IMR-90 (cell line): ENCODE measurements around the gene LARGE2. TPM values are rescaled to one million over a fixed set of nuclear protein-coding genes. Genes with fewer than 3 reads are reported as not detected.

Experiments used
- ATAC-seq: fragments of 200-7000 bp; cut with Tn5 transposase; 2 replicates; pipeline ENCODE4 v1.9.1; 2020; ENCODE audit warnings: low read depth, mild to moderate bottlenecking, moderate library complexity
- BruUV-seq: library from RNA; stranded (reverse); fragments of 400-500 nt; replicated peaks from 2 replicates; lab custom pipeline; 2021; lab: Mats Ljungman, UMichigan
- CTCF ChIA-PET: fragments of 300-600 bp; formaldehyde crosslinking; extraction: SDS; loops from one replicate; lab custom pipeline; 2021; ENCODE audit warnings: antibody characterized with exemption; lab: Yijun Ruan, JAX
- POLR2A ChIA-PET: fragments of 300-600 bp; sonication (Branson Sonifier 250); formaldehyde crosslinking; loops from one replicate; lab custom pipeline; 2022; ENCODE audit warnings: antibody characterized with exemption; ENCODE audit not compliant: unreplicated experiment; lab: Charles Lee
- DNase-seq: peaks from one replicate; pipeline ENCODE4 v3.0.0; 2013
- H2AFZ ChIP-seq: replicated peaks from 2 replicates; pipeline ENCODE3; 2013; ENCODE audit warnings: low read length, mild to moderate bottlenecking; ENCODE audit not compliant: poor library complexity
- H2AK5ac ChIP-seq: 2 replicates; pipeline ENCODE4 v1.6.1; 2013; ENCODE audit warnings: low read depth, low read length, inconsistent platforms
- H2AK9ac ChIP-seq: replicated peaks from 2 replicates; pipeline ENCODE3; 2013; ENCODE audit warnings: mild to moderate bottlenecking, low read depth, low read length, moderate library complexity; ENCODE audit not compliant: poor library complexity
- H2BK120ac ChIP-seq: 2 replicates; pipeline ENCODE4 v1.6.1; 2013; ENCODE audit warnings: low read depth, low read length, inconsistent platforms
- H2BK15ac ChIP-seq: 3 replicates; pipeline ENCODE4 v1.6.1; 2013; ENCODE audit warnings: low read depth, low read length, inconsistent platforms
- H2BK20ac ChIP-seq: 2 replicates; pipeline ENCODE4 v1.6.1; 2013; ENCODE audit warnings: low read depth, mild to moderate bottlenecking, inconsistent platforms, low read length, moderate library complexity
- H2BK5ac ChIP-seq: 2 replicates; pipeline ENCODE4 v1.6.1; 2013; ENCODE audit warnings: mild to moderate bottlenecking, low read depth, low read length, inconsistent platforms; ENCODE audit not compliant: poor library complexity, severe bottlenecking
- H3K14ac ChIP-seq: replicated peaks from 2 replicates; pipeline ENCODE4 v1.6.1; 2013; ENCODE audit warnings: low read depth, low read length, inconsistent platforms
- H3K18ac ChIP-seq: 2 replicates; pipeline ENCODE4 v1.6.1; 2013; ENCODE audit warnings: low read depth, low read length, control low read depth
- H3K23ac ChIP-seq: 2 replicates; pipeline ENCODE4 v1.6.1; 2013; ENCODE audit warnings: low read depth, low read length, inconsistent platforms
- H3K27ac ChIP-seq: 2 replicates; pipeline ENCODE4 v1.5.1; 2013; ENCODE audit warnings: mild to moderate bottlenecking, control low read depth, low read length; ENCODE audit not compliant: insufficient read depth
- H3K27me3 ChIP-seq: 2 replicates; pipeline ENCODE4 v1.6.1; 2013; ENCODE audit warnings: low read length; ENCODE audit not compliant: control insufficient read depth, insufficient read depth
- H3K36me3 ChIP-seq: 2 replicates; pipeline ENCODE4 v1.6.1; 2013; ENCODE audit warnings: low read length, mixed read lengths; ENCODE audit not compliant: control insufficient read depth, insufficient read depth
- H3K4ac ChIP-seq: 2 replicates; pipeline ENCODE4 v1.6.1; 2013; ENCODE audit warnings: low read depth, low read length, inconsistent platforms
- H3K4me1 ChIP-seq: 2 replicates; pipeline ENCODE4 v1.6.1; 2013; ENCODE audit warnings: low read length, mixed read lengths; ENCODE audit not compliant: control insufficient read depth, insufficient read depth
- H3K4me2 ChIP-seq: 2 replicates; pipeline ENCODE4 v1.6.1; 2013; ENCODE audit warnings: low read depth, mild to moderate bottlenecking, control low read depth, low read length, moderate library complexity
- H3K4me3 ChIP-seq: 2 replicates; pipeline ENCODE4 v1.5.1; 2013; ENCODE audit warnings: low read depth, mild to moderate bottlenecking, control low read depth, low read length, moderate library complexity; ENCODE audit not compliant: insufficient read depth
- H3K56ac ChIP-seq: 2 replicates; pipeline ENCODE4 v1.6.1; 2013; ENCODE audit warnings: low read length, inconsistent platforms; ENCODE audit not compliant: insufficient read depth; ENCODE audit errors: extremely low read depth
- H3K79me1 ChIP-seq, 2 experiments: 2 replicates each; pipeline ENCODE4 v1.6.1; 2013; ENCODE audit warnings: low read length in 2 of 2, inconsistent platforms in 1 of 2, low read depth in 1 of 2
- H3K9ac ChIP-seq: 2 replicates; pipeline ENCODE4 v1.6.1; 2013; ENCODE audit warnings: low read depth, low read length, control low read depth
- H3K9me1 ChIP-seq: 2 replicates; pipeline ENCODE4 v1.6.1; 2013; ENCODE audit warnings: low read length, inconsistent platforms; ENCODE audit not compliant: insufficient read depth
- H3K9me3 ChIP-seq: 2 replicates; pipeline ENCODE4 v1.6.1; 2013; ENCODE audit warnings: low read length; ENCODE audit not compliant: control insufficient read depth, insufficient read depth
- H4K20me1 ChIP-seq: 2 replicates; pipeline ENCODE4 v1.6.1; 2013; ENCODE audit warnings: low read length, inconsistent platforms; ENCODE audit not compliant: insufficient read depth
- H4K5ac ChIP-seq: 2 replicates; pipeline ENCODE4 v1.6.1; 2013; ENCODE audit warnings: mild to moderate bottlenecking, low read depth, low read length, control low read depth
- H4K8ac ChIP-seq, 2 experiments: 2 replicates each; pipeline ENCODE4 v1.6.1; 2013; ENCODE audit warnings: low read depth in 2 of 2, low read length in 2 of 2, control low read depth in 1 of 2, inconsistent platforms in 1 of 2
- H4K91ac ChIP-seq: 2 replicates; pipeline ENCODE4 v1.6.1; 2013; ENCODE audit warnings: low read depth, low read length, inconsistent platforms; ENCODE audit not compliant: insufficient read depth
- CEBPB ChIP-seq: IDR thresholded peaks from 2 replicates; pipeline ENCODE4 v1.6.1; 2012; ENCODE audit warnings: low read depth, low read length, improper control_type of control experiment
- CHD1 ChIP-seq: IDR thresholded peaks from 2 replicates; pipeline ENCODE4 v1.6.1; 2012; ENCODE audit warnings: low read depth, low read length, improper control_type of control experiment
- CTCF ChIP-seq: conservative IDR thresholded peaks from 2 replicates; pipeline ENCODE4 v1.5.1; 2012; ENCODE audit warnings: mild to moderate bottlenecking, low read depth, low read length, improper control_type of control experiment
- ELK1 ChIP-seq: fragments of 150-350 bp; IDR thresholded peaks from 2 replicates; pipeline ENCODE4 v1.6.1; 2016; ENCODE audit warnings: low read depth, mild to moderate bottlenecking, low read length, moderate library complexity, borderline replicate concordance
- FOS ChIP-seq: fragments of 150-350 bp; IDR thresholded peaks from 2 replicates; pipeline ENCODE4 v1.6.1; 2016; ENCODE audit warnings: low read depth, low read length
- MAFK ChIP-seq: IDR thresholded peaks from 2 replicates; pipeline ENCODE4 v1.6.1; 2012; ENCODE audit warnings: low read depth, low read length, improper control_type of control experiment
- MAZ ChIP-seq: IDR thresholded peaks from 2 replicates; pipeline ENCODE4 v1.6.1; 2012; ENCODE audit warnings: low read depth, mild to moderate bottlenecking, low read length, improper control_type of control experiment, moderate library complexity, borderline replicate concordance
- MXI1 ChIP-seq: IDR thresholded peaks from 2 replicates; pipeline ENCODE4 v1.6.1; 2012; ENCODE audit warnings: low read depth, mild to moderate bottlenecking, low read length, moderate library complexity, borderline replicate concordance
- NFE2L2 ChIP-seq: fragments of 150-350 bp; IDR thresholded peaks from 2 replicates; pipeline ENCODE4 v1.6.1; 2016; ENCODE audit warnings: low read depth, mild to moderate bottlenecking, low read length
- POLR2A ChIP-seq: IDR thresholded peaks from 2 replicates; pipeline ENCODE4 v1.6.1; 2012; ENCODE audit warnings: mild to moderate bottlenecking, low read depth, low read length
- RAD21 ChIP-seq: IDR thresholded peaks from 2 replicates; pipeline ENCODE4 v1.6.1; 2012; ENCODE audit warnings: low read length, improper control_type of control experiment
- RCOR1 ChIP-seq: IDR thresholded peaks from 2 replicates; pipeline ENCODE4 v1.6.1; 2012; ENCODE audit warnings: mild to moderate bottlenecking, low read length, improper control_type of control experiment; ENCODE audit not compliant: insufficient replicate concordance
- RFX5 ChIP-seq: IDR thresholded peaks from 2 replicates; pipeline ENCODE4 v1.8.0; 2012; ENCODE audit warnings: low read depth, mild to moderate bottlenecking, low read length, moderate library complexity
- WGBS, 2 experiments: methylation state at CpG; one replicate each; pipeline versions ENCODE4 v1.1.5 to v1.1.7; 2013; ENCODE audit warnings: missing lambda C conversion rate in 2 of 2; ENCODE audit not compliant: insufficient read length in 1 of 2; ENCODE audit errors: extremely low coverage in 2 of 2; 5-methylcytosine and 5-hydroxymethylcytosine counted together
- dilution Hi-C: fragments of 300-500 bp; cut with HindIII; formaldehyde crosslinking; loops from one replicate; pipeline ENCODE4 v1.14.3; 2018; ENCODE audit warnings: low sequenced_read_pairs; ENCODE audit not compliant: unreplicated experiment
- in situ Hi-C: fragments of 300-500 bp; cut with MboI; formaldehyde crosslinking; loops from 3 replicates; pipeline ENCODE4 v1.14.3; 2019; ENCODE audit warnings: low sequenced_read_pairs, inconsistent platforms, mixed read lengths
- intact Hi-C: fragments of 100-400 bp; cut with micrococcal nuclease; formaldehyde crosslinking; loops from 2 replicates; pipeline ENCODE4 v1.10.0; 2022
- polyA plus RNA-seq, 3 experiments: library from polyadenylated mRNA; depleted of rRNA; stranded (reverse); fragments of >200 nt; gene quantifications; 2 replicates each; pipeline ENCODE4 v1.2.3, GENCODE V29; 2012; ENCODE audit warnings: low replicate concordance in 1 of 3
- total RNA-seq: library from RNA; depleted of rRNA; stranded (reverse); fragments of >200 nt; gene quantifications from 2 replicates; pipeline ENCODE4 v1.2.3, GENCODE V29; 2012
- TF ChIP-seq, protein P1 (sequence below): fragments of 150-350 bp; IDR thresholded peaks from 2 replicates; pipeline ENCODE4 v1.6.1; 2017; ENCODE audit warnings: mild to moderate bottlenecking, antibody characterized with exemption, low read length, low read depth

LARGE2 gene
- total and polyA plus RNA-seq, 2 of the 4 experiments (the other 2 are of a cell fraction), result 0.03 TPM; not detected in 1

DNA sequence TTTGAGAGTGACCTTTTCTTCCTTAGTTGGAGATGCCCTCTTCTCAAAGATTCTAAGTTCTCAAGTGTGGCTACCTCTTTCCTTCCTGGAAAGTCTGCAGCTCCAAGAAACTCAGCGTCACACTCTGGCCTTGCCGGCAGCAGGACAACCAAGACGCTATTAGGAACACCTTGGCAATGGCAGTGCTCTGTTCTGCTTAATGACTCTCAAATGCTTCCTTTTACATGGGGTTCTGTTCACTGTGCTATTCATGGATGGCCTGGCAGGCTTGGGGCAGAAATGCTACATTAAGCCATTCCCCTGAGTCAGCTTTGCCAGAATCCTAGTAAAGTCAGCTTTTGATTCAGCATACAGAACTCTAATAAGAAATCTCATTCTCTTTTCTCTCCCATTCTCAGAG lies 25.9 kb downstream of the LARGE2 start:
- Histone ChIP-seq H4K91ac (no peak overlapping the region), H2BK5ac (no peak overlapping the region), H3K27ac (no peak overlapping the region), H3K4me3 (no peak overlapping the region), H2BK120ac (no peak overlapping the region), H4K5ac (no peak overlapping the region), H2BK15ac (no peak overlapping the region), H3K56ac (no peak overlapping the region), H4K8ac (no peak overlapping the region), H2AFZ (no peak overlapping the region), H3K23ac (no peak overlapping the region), H2AK5ac (no peak overlapping the region), H3K79me1 (no peaks in the 10 kb centered on the region), H3K9me3 (no peaks in the 10 kb centered on the region), H2AK9ac (no peak overlapping the region), H3K9me1 (0 out of 2 replicates have a peak, but pooled peaks cover 2% of the 10 kb centered on the region), H3K4me2 (no peak overlapping the region), H3K36me3 (peaks cover 50% of the 10 kb centered on the region), H3K4ac (no peak overlapping the region), H4K20me1 (no peaks in the 10 kb centered on the region), H2BK20ac (no peak overlapping the region), H3K18ac (no peak overlapping the region), H3K4me1 (no peaks in the 10 kb centered on the region), H3K27me3 (no peaks in the 10 kb centered on the region), H3K9ac (no peak overlapping the region), H3K14ac (no peak overlapping the region)
- WGBS, 2 experiments, result 80% methylated on average over 1 of the region's 3 CpGs; no CpG with 5 or more reads in 1 of the 2 experiments
- DNase-seq (no peak), ATAC-seq (no peak)
- POLR2A ChIA-PET, result no interaction called here
- in situ Hi-C loops, result no loop called here
- CTCF ChIA-PET, result interaction anchor here (0.9 kb wide), 1 partner anchor 17 kb away, joined by 3 read pairs; no protein-coding TSS in a partner anchor
- intact Hi-C loops, result no loop called here
- dilution Hi-C loops, result no loop called here
- BruUV-seq, result no TSS peak
- TF ChIP-seq CHD1, result no peak
- no peak for TF ChIP-seq RAD21
- no peak for TF ChIP-seq MAZ
- no peak for TF ChIP-seq CEBPB
- no peak for TF ChIP-seq RCOR1
- TF ChIP-seq, protein P1, sequence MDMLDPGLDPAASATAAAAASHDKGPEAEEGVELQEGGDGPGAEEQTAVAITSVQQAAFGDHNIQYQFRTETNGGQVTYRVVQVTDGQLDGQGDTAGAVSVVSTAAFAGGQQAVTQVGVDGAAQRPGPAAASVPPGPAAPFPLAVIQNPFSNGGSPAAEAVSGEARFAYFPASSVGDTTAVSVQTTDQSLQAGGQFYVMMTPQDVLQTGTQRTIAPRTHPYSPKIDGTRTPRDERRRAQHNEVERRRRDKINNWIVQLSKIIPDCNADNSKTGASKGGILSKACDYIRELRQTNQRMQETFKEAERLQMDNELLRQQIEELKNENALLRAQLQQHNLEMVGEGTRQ, result no peak
- TF ChIP-seq MAFK, result no peak
- no peak for TF ChIP-seq POLR2A
- no peak for TF ChIP-seq NFE2L2
- TF ChIP-seq FOS, result no peak
- TF ChIP-seq ELK1, result no peak
- TF ChIP-seq RFX5, result no peak
- TF ChIP-seq CTCF, result no peak
- TF ChIP-seq MXI1, result no peak
